K562 (cell line): Measurements from ENCODE around the gene NDUFV2. TPM values are rescaled to one million over a fixed set of nuclear protein-coding genes. Genes with fewer than 3 reads are reported as not detected.

Experiments
- ATAC-seq: fragments of 200-7000 bp; cut with Tn5 transposase; 3 replicates; pipeline ENCODE4 v1.9.1; 2020; ENCODE audit warnings: moderate library complexity
- BruUV-seq: library from RNA; stranded (reverse); fragments of 400-500 nt; replicated peaks from 2 replicates; lab custom pipeline; 2021; lab: Mats Ljungman, UMichigan
- CTCF ChIA-PET: fragments of 300-600 bp; formaldehyde crosslinking; extraction: SDS; loops from one replicate; lab custom pipeline; 2021; ENCODE audit warnings: low intra/inter-chr PET ratio; lab: Yijun Ruan, JAX
- POLR2A ChIA-PET: fragments of 300-600, 350-650 bp; sonication (Branson Sonifier 250); formaldehyde crosslinking; extraction: SDS; loops from one replicate; lab custom pipeline; 2021; ENCODE audit warnings: antibody characterized with exemption, inconsistent platforms; lab: Yijun Ruan, JAX
- DNase-seq, 4 experiments: peaks; one replicate each; pipeline versions ENCODE4 v3.0.0 to v3.0.0-alpha.2; 2011 to 2018; ENCODE audit warnings: low spot score in 3 of 4, mixed read lengths in 3 of 4; ENCODE audit errors: extremely low read depth in 1 of 4
- FAIRE-seq: peaks from 2 replicates; lab custom pipeline; 2011; peaks lifted over from hg19 to GRCh38; lab: Jason Lieb, UNC
- H2AFZ ChIP-seq: 2 replicates; pipeline ENCODE4 v1.6.0; 2011; ENCODE audit warnings: low read depth, low read length, control low read depth, inconsistent platforms
- H3K27ac ChIP-seq: fragments of 200-600 bp; 3 replicates; pipeline ENCODE4 v1.8.0; 2011; ENCODE audit warnings: low read depth, mild to moderate bottlenecking, control low read depth, inconsistent platforms, low read length, moderate library complexity, mixed read lengths; ENCODE audit errors: extremely low read depth
- H3K27me3 ChIP-seq, 2 experiments: fragments of 300-600 bp in 1 of 2; 2 replicates in 1 of 2; 3 replicates in 1 of 2; pipeline versions ENCODE4 v1.6.0 to v1.8.0; 2011; ENCODE audit warnings: inconsistent platforms in 2 of 2, low read length in 2 of 2, mild to moderate bottlenecking in 1 of 2, mixed read lengths in 1 of 2, moderate library complexity in 1 of 2; ENCODE audit not compliant: control insufficient read depth in 2 of 2, insufficient read depth in 2 of 2
- H3K36me3 ChIP-seq: fragments of 300-600 bp; 3 replicates; pipeline ENCODE4 v1.8.0; 2011; ENCODE audit warnings: mild to moderate bottlenecking, low read length, inconsistent platforms; ENCODE audit not compliant: control insufficient read depth, insufficient read depth
- H3K4me1 ChIP-seq, 2 experiments: fragments of 200-600 bp in 1 of 2; replicated peaks in 1 of 2; 2 replicates in 1 of 2; 3 replicates in 1 of 2; pipeline versions ENCODE4 v1.5.1 to v1.8.0; 2011; ENCODE audit warnings: inconsistent platforms in 2 of 2, low read length in 2 of 2, mild to moderate bottlenecking in 1 of 2, mixed read lengths in 1 of 2, moderate library complexity in 1 of 2; ENCODE audit not compliant: control insufficient read depth in 2 of 2, insufficient read depth in 2 of 2
- H3K4me2 ChIP-seq: 2 replicates; pipeline ENCODE4 v1.6.1; 2011; ENCODE audit warnings: low read length, control low read depth, inconsistent platforms, mixed read lengths; ENCODE audit not compliant: insufficient read depth
- H3K4me3 ChIP-seq: fragments of 200-600 bp; sonication (generic), shearing (Covaris generic); 2 replicates; pipeline ENCODE4 v1.5.1; 2016; ENCODE audit warnings: control low read depth, inconsistent platforms
- H3K79me2 ChIP-seq: fragments of 200-600 bp; 3 replicates; pipeline ENCODE4 v1.8.0; 2011; ENCODE audit warnings: low read length, inconsistent platforms; ENCODE audit not compliant: control insufficient read depth, insufficient read depth
- H3K9ac ChIP-seq, 2 experiments: 2 replicates each; pipeline versions ENCODE4 v1.6.0 to v1.6.1; 2011; ENCODE audit warnings: low read depth in 2 of 2, low read length in 2 of 2, control low read depth in 1 of 2, inconsistent platforms in 1 of 2, mild to moderate bottlenecking in 1 of 2, mixed read lengths in 1 of 2; ENCODE audit not compliant: insufficient read depth in 1 of 2
- H3K9me1 ChIP-seq: one replicate; pipeline ENCODE4 v1.6.0; 2011; ENCODE audit warnings: inconsistent platforms, mild to moderate bottlenecking, low read length, moderate library complexity; ENCODE audit not compliant: control insufficient read depth, insufficient read depth
- H3K9me3 ChIP-seq: replicated peaks from 2 replicates; pipeline ENCODE4 v1.5.1; 2011; ENCODE audit warnings: low read depth, low read length, inconsistent platforms; ENCODE audit not compliant: control insufficient read depth, insufficient read depth
- H4K20me1 ChIP-seq: replicated peaks from 2 replicates; pipeline ENCODE4 v1.6.1; 2011; ENCODE audit warnings: low read length, inconsistent platforms, mixed read lengths; ENCODE audit not compliant: control insufficient read depth, insufficient read depth
- ARID3A ChIP-seq: IDR thresholded peaks from 2 replicates; pipeline ENCODE4 v1.6.1; 2012; ENCODE audit warnings: low read depth, low read length, improper control_type of control experiment, borderline replicate concordance
- CBFB ChIP-seq: sonication (generic); formaldehyde crosslinking; IDR thresholded peaks from 2 replicates; pipeline ENCODE4 v1.4.0; 2020; ENCODE audit warnings: mild to moderate bottlenecking, missing genetic modification reagents
- ELF1 ChIP-seq: fragments of 200-800 bp; sonication (Bioruptor generic); IDR thresholded peaks from 2 replicates; pipeline ENCODE4 v1.6.1; 2016; ENCODE audit warnings: missing genetic modification characterization, missing compliant biosample characterization
- HNRNPLL ChIP-seq: fragments of 200-400 bp; formaldehyde crosslinking; IDR thresholded peaks from 2 replicates; pipeline ENCODE4 v1.6.1; 2017; ENCODE audit warnings: low read length, low read depth, mild to moderate bottlenecking; ENCODE audit not compliant: poor library complexity, severe bottlenecking
- JUND ChIP-seq, 2 experiments: IDR thresholded peaks; 2 replicates in 1 of 2; 3 replicates in 1 of 2; pipeline ENCODE4 v1.6.1; 2011; ENCODE audit warnings: borderline replicate concordance in 2 of 2, low read depth in 2 of 2, low read length in 2 of 2, improper control_type of control experiment in 1 of 2, missing biosample characterization in 1 of 2, missing genetic modification characterization in 1 of 2, missing genetic modification reagents in 1 of 2
- POLR2H ChIP-seq: IDR thresholded peaks from 2 replicates; pipeline ENCODE4 v1.6.1; 2016; ENCODE audit warnings: missing genetic modification characterization, low read depth, mild to moderate bottlenecking, control low read depth, missing compliant biosample characterization, moderate library complexity
- PRDM10 ChIP-seq: fragments of 450-650 bp; IDR thresholded peaks from 2 replicates; pipeline ENCODE4 v1.6.1; 2018; ENCODE audit not compliant: partially characterized antibody
- UBTF ChIP-seq, 2 experiments: IDR thresholded peaks; 2 replicates each; pipeline ENCODE4 v1.6.1; 2012; ENCODE audit warnings: improper control_type of control experiment in 2 of 2, low read depth in 2 of 2, low read length in 2 of 2, borderline replicate concordance in 1 of 2
- ZNF12 ChIP-seq: sonication (generic); formaldehyde crosslinking; IDR thresholded peaks from 2 replicates; pipeline ENCODE4 v1.4.0; 2020; ENCODE audit warnings: mild to moderate bottlenecking, missing genetic modification reagents
- ZNF239 ChIP-seq: fragments of 250-450 bp; sonication (Bioruptor Pico); IDR thresholded peaks from 2 replicates; pipeline ENCODE4 v1.4.0; 2020; ENCODE audit warnings: mild to moderate bottlenecking
- ZNF57 ChIP-seq: fragments of 450-650 bp; formaldehyde crosslinking; IDR thresholded peaks from 2 replicates; pipeline ENCODE4 v1.4.0; 2020; ENCODE audit warnings: mild to moderate bottlenecking, moderate library complexity
- WGBS: fragments of 100-300 bp; shearing (Covaris generic); methylation state at CpG from one replicate; pipeline ENCODE4 v1.1.6; 2016; ENCODE audit warnings: low coverage, mixed read lengths; ENCODE audit not compliant: insufficient coverage; ENCODE audit errors: missing lambda C conversion rate; 5-methylcytosine and 5-hydroxymethylcytosine counted together
- in situ Hi-C: fragments of 300-500 bp; cut with MboI; formaldehyde crosslinking; loops from 4 replicates; pipeline ENCODE4 v1.15.0; 2018; ENCODE audit warnings: inconsistent platforms, mixed read lengths
- intact Hi-C: fragments of 100-400 bp; cut with micrococcal nuclease; formaldehyde crosslinking; loops from 2 replicates; pipeline ENCODE4 v1.14.2; 2022
- polyA plus RNA-seq, 8 experiments: library from polyadenylated mRNA; depleted of rRNA in 4 of 8; stranded (reverse) in 5 of 8; unstranded in 3 of 8; fragments of >200 nt; fragmentation: Nextera tagmentation in 2 of 8; fragmentation: Illumina TruSeq in 1 of 8; extraction: Ambion mirVana in 2 of 8; extraction: Trizol in 1 of 8; gene quantifications; 2 replicates each; pipeline versions ENCODE4 v1.2.1 to v1.2.3, GENCODE V29; 2011 to 2014; ENCODE audit warnings: inconsistent platforms in 1 of 8, missing spikeins in 1 of 8
- total RNA-seq, 7 experiments: library from RNA; depleted of rRNA in 6 of 7; stranded (reverse); fragments of >200 nt in 6 of 7; fragmentation: Illumina TruSeq in 2 of 7; extraction: Trizol in 2 of 7; gene quantifications; 2 replicates each; pipeline versions ENCODE4 v1.2.1 to v1.2.3, GENCODE V29; 2011 to 2021; ENCODE audit warnings: low replicate concordance in 1 of 7

NDUFV2 gene
- total and polyA plus RNA-seq, 9 of the 15 experiments (the other 6 are each of a cell fraction or from before 2014, with no cell fraction given), result 213 to 550 (median 384) TPM

GRCh38 chr18:9066817-9067306 is 35.6 kb upstream of the NDUFV2 start:
- peak; percentile 62 for ATAC-seq
- Histone ChIP-seq H3K27ac (no peak overlapping the region), H3K36me3 (no peaks in the 10 kb centered on the region), H3K9ac (no peak overlapping the region), H3K9me3 (no peaks in the 10 kb centered on the region), H3K9me1 (no peaks in the 10 kb centered on the region), H3K27me3 (no peaks in the 10 kb centered on the region), H3K4me1 (peaks cover 3 to 10% of the 10 kb centered on the region in 2 experiments; a peak in 3 of 5 replicates), H3K79me2 (no peaks in the 10 kb centered on the region), H3K4me2 (no peak overlapping the region), H4K20me1 (no peaks in the 10 kb centered on the region), H3K4me3 (no peak overlapping the region), H2AFZ (peak overlapping the region; percentile 60)
- CTCF ChIA-PET, result no interaction called here
- FAIRE-seq, result no peak
- DNase-seq, result peak in 2 of 4 experiments; percentile 32 to 44
- no TSS peak for BruUV-seq
- WGBS, result 75% methylated on average over 5 of the region's 5 CpGs
- intact Hi-C loops, result no loop called here
- POLR2A ChIA-PET, result interaction anchor here (0.6 to 1.5 kb wide), 4 partner anchors 9 to 268 kb away, joined by 3 to 7 read pairs (median 5); partner anchors contain the start of gene TWSG1
- in situ Hi-C loops, result no loop called here
- no peak for TF ChIP-seq ZNF12
- TF ChIP-seq CBFB, result no peak
- TF ChIP-seq ZNF57 (CRISPR knock-in tag), result no peak
- TF ChIP-seq JUND (IDR thresholded peaks at IDR 0.05; ENCODE audit: borderline replicate concordance, low read depth, low read length), result peak; percentile 44; the same call in 1 of the 2 replicates
- TF ChIP-seq JUND (tag; IDR thresholded peaks at IDR 0.05; ENCODE audit: borderline replicate concordance, low read depth, low read length), result no peak
- TF ChIP-seq ZNF239 (CRISPR knock-in tag), result no peak
- no peak for TF ChIP-seq POLR2H
- TF ChIP-seq HNRNPLL, result no peak
- peak; percentile 64 for TF ChIP-seq PRDM10
- no peak for TF ChIP-seq ARID3A
- no peak for TF ChIP-seq ELF1
- TF ChIP-seq UBTF (IDR thresholded peaks at IDR 0.05; ENCODE audit: borderline replicate concordance in 1 of 2, low read depth in 2 of 2, low read length in 2 of 2), result no peak
